Activated CD4-positive, alpha-beta T cell treated with anti-CD3 and anti-CD28 coated beads, Interleukin-2, amount 10 ng/mL, durations not matched to agents 7 days and 5 days (primary cell): ENCODE data around the gene ZCCHC14. TPM values are rescaled to one million over a fixed set of nuclear protein-coding genes. Genes with fewer than 3 reads are reported as not detected.

ENCODE experiments used
- CTCF ChIA-PET: fragments of 350-600 bp; sonication (Branson Sonifier 250); formaldehyde crosslinking; loops from one replicate; lab custom pipeline; 2021; ENCODE audit warnings: antibody characterized with exemption; lab: Charles Lee
- POLR2A ChIA-PET: fragments of 350-600 bp; sonication (Branson Sonifier 250); formaldehyde crosslinking; loops from one replicate; lab custom pipeline; 2021; ENCODE audit warnings: antibody characterized with exemption; lab: Charles Lee
- DNase-seq: peaks from one replicate; pipeline ENCODE4 v3.0.0-alpha.2; 2020
- H3K27ac Mint-ChIP-seq: one replicate; pipeline ENCODE4 v1.8.0; 2021; ENCODE audit warnings: mild to moderate bottlenecking, moderate library complexity, mixed read lengths
- H3K27me3 Mint-ChIP-seq: one replicate; pipeline ENCODE4 v1.8.0; 2021; ENCODE audit warnings: mixed read lengths
- H3K36me3 Mint-ChIP-seq: one replicate; pipeline ENCODE4 v1.8.0; 2021; ENCODE audit warnings: low read depth, mixed read lengths
- H3K4me1 Mint-ChIP-seq: one replicate; pipeline ENCODE4 v1.8.0; 2021; ENCODE audit warnings: mixed read lengths
- H3K4me3 Mint-ChIP-seq: one replicate; pipeline ENCODE4 v1.8.0; 2021; ENCODE audit warnings: mild to moderate bottlenecking, moderate library complexity, mixed read lengths
- H3K9me3 Mint-ChIP-seq: one replicate; pipeline ENCODE4 v1.8.0; 2021; ENCODE audit warnings: mixed read lengths
- total RNA-seq, 2 experiments: library from RNA; stranded (reverse); gene quantifications; one replicate each; pipeline ENCODE4 v1.2.3, GENCODE V29; 2021

The ZCCHC14 gene
- total RNA-seq, 2 experiments from 2014 or later: 7.6 to 7.9 TPM

DNA sequence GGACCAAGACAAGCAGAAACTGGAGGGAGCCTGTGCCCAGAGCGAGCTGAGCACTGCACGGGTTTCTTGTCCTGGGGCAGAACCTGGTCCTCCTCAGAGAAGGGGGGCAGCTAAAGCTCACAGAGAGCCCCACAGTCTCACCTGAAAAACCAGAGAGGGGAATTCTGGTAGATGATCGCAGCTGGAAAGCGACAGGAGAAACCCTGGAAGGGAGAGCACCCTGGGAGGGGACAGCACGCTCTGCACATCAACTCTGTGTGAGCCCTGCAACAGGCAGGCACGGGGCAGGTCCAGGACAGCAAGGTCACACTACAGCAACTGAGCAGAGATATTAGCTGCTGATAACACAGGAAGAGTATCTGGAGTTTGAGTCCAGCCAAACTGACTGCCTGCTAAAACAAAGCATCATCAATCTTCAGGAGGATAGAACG lies 18.2 kb downstream of the ZCCHC14 start:
- no peak overlapping the region for H3K4me3 Mint-ChIP-seq
- no peak for DNase-seq
- no peaks in the 10 kb centered on the region for H3K36me3 Mint-ChIP-seq
- no peak overlapping the region for H3K27ac Mint-ChIP-seq
- H3K9me3 Mint-ChIP-seq: no peaks in the 10 kb centered on the region
- H3K4me1 Mint-ChIP-seq: no peaks in the 10 kb centered on the region
- POLR2A ChIA-PET: no interaction called here
- H3K27me3 Mint-ChIP-seq: no peaks in the 10 kb centered on the region
- CTCF ChIA-PET: interaction anchor here (0.6 kb wide), 1 partner anchor 207 kb away, joined by 3 read pairs; no protein-coding TSS in a partner anchor

DNA sequence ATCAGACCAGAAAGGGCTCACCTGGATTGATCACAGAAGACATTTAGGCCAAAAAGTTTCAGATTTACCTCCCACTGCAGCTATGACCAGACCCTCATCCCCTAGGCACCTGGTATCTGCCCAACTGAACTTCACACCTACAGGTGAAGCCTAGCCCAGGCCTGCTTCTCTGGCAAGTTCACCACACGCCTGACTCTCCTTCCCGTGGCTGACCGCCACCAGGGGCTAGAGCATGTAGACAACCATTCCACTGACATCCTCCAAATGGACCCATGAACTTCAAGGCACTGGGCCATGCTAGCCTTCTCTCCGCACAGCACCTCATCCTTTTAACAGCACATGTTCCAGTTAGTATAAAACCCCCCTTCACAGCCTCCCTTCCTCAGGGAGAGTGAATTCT lies 18.8 kb downstream of the ZCCHC14 start:
- Mint-ChIP-seq H3K27ac (no peak overlapping the region), H3K4me3 (no peak overlapping the region), H3K36me3 (no peaks in the 10 kb centered on the region), H3K9me3 (no peaks in the 10 kb centered on the region), H3K4me1 (no peaks in the 10 kb centered on the region), H3K27me3 (no peaks in the 10 kb centered on the region)
- no peak for DNase-seq
- CTCF ChIA-PET: interaction anchor here (0.6 kb wide), 1 partner anchor 208 kb away, joined by 3 read pairs; no protein-coding TSS in a partner anchor
- POLR2A ChIA-PET: no interaction called here

- no peaks in the 10 kb centered on the region for H3K4me1 Mint-ChIP-seq
- no peak for DNase-seq
- POLR2A ChIA-PET: no interaction called here
- no peak overlapping the region for H3K4me3 Mint-ChIP-seq
- H3K27ac Mint-ChIP-seq: no peak overlapping the region
- no peaks in the 10 kb centered on the region for H3K36me3 Mint-ChIP-seq
- CTCF ChIA-PET: interaction anchor here (0.7 kb wide), 1 partner anchor 14 kb away, joined by 4 read pairs; no protein-coding TSS in a partner anchor
- no peaks in the 10 kb centered on the region for H3K9me3 Mint-ChIP-seq
- H3K27me3 Mint-ChIP-seq: no peaks in the 10 kb centered on the region
Measured at GRCh38 chr16:87472935-87473334, 19.9 kb downstream of the ZCCHC14 start.

- no peak for DNase-seq
- Mint-ChIP-seq H3K27ac (no peak overlapping the region), H3K27me3 (no peaks in the 10 kb centered on the region), H3K4me1 (peaks cover under 1% of the 10 kb centered on the region), H3K36me3 (no peaks in the 10 kb centered on the region), H3K4me3 (no peak overlapping the region), H3K9me3 (no peaks in the 10 kb centered on the region)
- CTCF ChIA-PET: interaction anchor here (0.7 kb wide), 1 partner anchor 14 kb away, joined by 4 read pairs; no protein-coding TSS in a partner anchor
- POLR2A ChIA-PET: no interaction called here
Measured at GRCh38 chr16:87472142-87472778, 20.6 kb downstream of the ZCCHC14 start.

DNA sequence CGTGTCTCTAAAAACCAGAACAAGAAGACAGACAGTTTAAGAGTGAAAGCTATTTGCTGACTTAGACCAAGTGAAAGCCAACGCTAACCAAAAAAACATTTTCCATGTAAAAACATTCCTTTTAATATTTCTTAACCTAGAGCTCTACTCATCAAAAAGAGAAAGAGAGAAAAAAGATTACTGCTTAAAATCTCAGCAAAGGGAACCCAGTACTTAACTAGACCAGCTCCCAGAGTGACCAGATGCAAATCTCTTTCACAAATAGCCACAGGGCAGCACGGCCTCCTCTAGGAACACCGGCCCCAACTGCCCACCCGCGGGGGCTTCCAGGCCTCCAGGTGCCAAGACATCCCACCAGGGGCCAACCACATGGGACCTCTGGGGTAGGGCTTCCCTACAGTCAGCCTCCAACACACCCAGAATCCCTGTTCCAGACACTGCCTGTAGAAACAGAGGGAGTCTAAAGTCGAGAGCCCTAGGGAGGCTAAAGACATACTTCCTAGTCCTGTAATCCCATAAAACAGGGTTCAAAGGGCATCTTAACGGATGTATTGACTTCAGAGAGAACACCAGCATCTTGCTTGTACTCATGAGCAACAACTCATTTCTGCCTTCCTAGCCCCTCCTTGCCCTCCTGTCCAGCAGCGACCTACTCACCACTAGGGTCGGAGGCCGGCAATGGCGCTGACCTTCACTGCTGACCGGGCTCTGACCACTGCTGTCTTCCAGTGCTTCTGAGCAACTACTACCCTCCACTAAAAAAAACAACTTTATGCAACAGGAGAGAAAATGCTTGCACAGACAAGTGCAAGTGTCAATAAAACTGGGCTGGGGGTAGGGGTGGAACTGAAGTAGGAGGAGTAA lies 21.3 kb downstream of the ZCCHC14 start:
- no peaks in the 10 kb centered on the region for H3K27me3 Mint-ChIP-seq
- H3K27ac Mint-ChIP-seq: no peak overlapping the region
- no peaks in the 10 kb centered on the region for H3K9me3 Mint-ChIP-seq
- no peak for DNase-seq
- peaks cover 5% of the 10 kb centered on the region for H3K4me1 Mint-ChIP-seq
- H3K4me3 Mint-ChIP-seq: no peak overlapping the region
- no peaks in the 10 kb centered on the region for H3K36me3 Mint-ChIP-seq
- POLR2A ChIA-PET: no interaction called here
- CTCF ChIA-PET: interaction anchor here (0.7 kb wide), 1 partner anchor 14 kb away, joined by 3 read pairs; no protein-coding TSS in a partner anchor

- DNase-seq: no peak
- H3K4me1 Mint-ChIP-seq: peaks cover 14% of the 10 kb centered on the region
- no peaks in the 10 kb centered on the region for H3K27me3 Mint-ChIP-seq
- no peaks in the 10 kb centered on the region for H3K9me3 Mint-ChIP-seq
- H3K27ac Mint-ChIP-seq: no peak overlapping the region
- ChIA-PET POLR2A (no interaction called here), CTCF (interaction anchor here (0.6 kb wide), 1 partner anchor 710 kb away, joined by 3 read pairs; no protein-coding TSS in a partner anchor)
- no peaks in the 10 kb centered on the region for H3K36me3 Mint-ChIP-seq
- no peak overlapping the region for H3K4me3 Mint-ChIP-seq
Measured at GRCh38 chr16:87470332-87470731, 22.5 kb downstream of the ZCCHC14 start.

- ChIA-PET CTCF (no interaction called here), POLR2A (no interaction called here)
- no peak for DNase-seq
- peaks cover 26% of the 10 kb centered on the region for H3K4me1 Mint-ChIP-seq
- H3K36me3 Mint-ChIP-seq: no peaks in the 10 kb centered on the region
- no peaks in the 10 kb centered on the region for H3K9me3 Mint-ChIP-seq
- no peak overlapping the region for H3K27ac Mint-ChIP-seq
- no peaks in the 10 kb centered on the region for H3K27me3 Mint-ChIP-seq
- no peak overlapping the region for H3K4me3 Mint-ChIP-seq
Measured at GRCh38 chr16:87469169-87469568, 23.7 kb downstream of the ZCCHC14 start.

GRCh38 chr16:87468550-87468949 lies 24.3 kb downstream of the ZCCHC14 start:
- H3K27me3 Mint-ChIP-seq: no peaks in the 10 kb centered on the region
- no peaks in the 10 kb centered on the region for H3K9me3 Mint-ChIP-seq
- no peak overlapping the region for H3K4me3 Mint-ChIP-seq
- H3K4me1 Mint-ChIP-seq: peaks cover 32% of the 10 kb centered on the region
- ChIA-PET CTCF (interaction anchor here (0.6 kb wide), 3 partner anchors 30 to 114 kb away, joined by 3 to 7 read pairs (median 3); no protein-coding TSS in a partner anchor), POLR2A (no interaction called here)
- H3K27ac Mint-ChIP-seq: no peak overlapping the region
- H3K36me3 Mint-ChIP-seq: no peaks in the 10 kb centered on the region
- DNase-seq: no peak

DNA sequence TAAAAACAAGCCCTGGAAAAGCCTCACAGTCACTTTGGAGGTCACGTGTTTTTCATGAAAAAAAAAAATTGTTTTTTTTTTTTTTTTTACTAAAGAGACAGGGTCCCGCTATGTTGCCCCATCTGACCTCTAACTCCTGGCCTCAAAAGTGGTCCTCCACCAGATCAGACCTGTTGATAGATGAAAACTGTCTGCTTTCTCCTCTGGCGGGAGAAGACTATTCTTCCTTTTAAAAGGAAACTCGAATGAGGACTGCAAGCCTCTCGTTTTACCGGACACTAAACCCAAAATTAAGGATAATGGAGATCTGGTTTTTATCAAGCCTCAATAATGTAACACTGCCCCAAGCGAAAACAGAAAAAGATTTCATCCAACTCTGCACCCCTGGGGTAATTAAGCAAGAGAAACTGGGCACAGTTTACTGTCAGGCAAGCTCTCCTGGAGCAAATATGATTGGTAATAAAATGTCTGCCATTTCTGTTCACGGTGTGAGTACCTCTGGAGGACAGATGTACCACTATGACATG lies 25.8 kb downstream of the ZCCHC14 start:
- POLR2A ChIA-PET: no interaction called here
- H3K4me1 Mint-ChIP-seq: peaks cover 34% of the 10 kb centered on the region

DNA sequence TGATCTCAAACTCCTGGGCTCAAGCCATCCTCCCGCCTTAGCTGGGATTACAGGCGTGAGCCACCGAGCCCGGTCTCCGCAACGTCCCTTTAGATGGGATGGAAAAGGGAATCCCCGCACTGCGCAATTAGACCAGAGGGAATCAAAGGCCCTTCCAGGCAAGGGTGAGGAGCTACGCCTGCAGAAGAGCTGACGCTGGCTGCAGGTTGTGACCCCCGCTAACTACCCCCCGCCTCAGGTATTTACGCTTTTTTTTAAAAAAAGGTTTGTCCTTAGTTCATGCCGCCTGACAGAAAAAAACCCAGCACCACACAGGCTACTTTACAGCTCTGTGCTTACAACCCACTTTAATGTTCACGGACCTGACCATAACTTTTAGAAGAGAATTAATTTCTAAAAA lies 26.9 kb downstream of the ZCCHC14 start:
- H3K27ac Mint-ChIP-seq: no peak overlapping the region
- POLR2A ChIA-PET: no interaction called here
- DNase-seq: no peak
- H3K27me3 Mint-ChIP-seq: no peaks in the 10 kb centered on the region
- CTCF ChIA-PET: interaction anchor here (0.9 to 1.7 kb wide), 2 partner anchors 10 to 14 kb away, joined by 4 read pairs; no protein-coding TSS in a partner anchor
- H3K4me3 Mint-ChIP-seq: no peak overlapping the region
- H3K9me3 Mint-ChIP-seq: no peaks in the 10 kb centered on the region
- H3K4me1 Mint-ChIP-seq: peaks cover 39% of the 10 kb centered on the region
- H3K36me3 Mint-ChIP-seq: no peaks in the 10 kb centered on the region

More for the DNA sequence above, 25.8 kb downstream of the ZCCHC14 start:
- H3K9me3 Mint-ChIP-seq: no peaks in the 10 kb centered on the region
- no peak overlapping the region for H3K4me3 Mint-ChIP-seq
- no peak for DNase-seq
- CTCF ChIA-PET: no interaction called here
- H3K36me3 Mint-ChIP-seq: no peaks in the 10 kb centered on the region
- no peak overlapping the region for H3K27ac Mint-ChIP-seq
- H3K27me3 Mint-ChIP-seq: no peaks in the 10 kb centered on the region

- Mint-ChIP-seq H3K36me3 (no peaks in the 10 kb centered on the region), H3K27me3 (no peaks in the 10 kb centered on the region), H3K4me1 (peaks cover 39% of the 10 kb centered on the region), H3K27ac (peak overlapping the region; percentile 69), H3K9me3 (no peaks in the 10 kb centered on the region), H3K4me3 (peak overlapping the region; percentile 54)
- ChIA-PET POLR2A (no interaction called here), CTCF (interaction anchor here (1.2 to 1.7 kb wide), 3 partner anchors 10 to 26 kb away, joined by 3 to 4 read pairs (median 4); no protein-coding TSS in a partner anchor)
- DNase-seq: no peak
Measured at GRCh38 chr16:87465306-87465705, 27.5 kb downstream of the ZCCHC14 start.

DNA sequence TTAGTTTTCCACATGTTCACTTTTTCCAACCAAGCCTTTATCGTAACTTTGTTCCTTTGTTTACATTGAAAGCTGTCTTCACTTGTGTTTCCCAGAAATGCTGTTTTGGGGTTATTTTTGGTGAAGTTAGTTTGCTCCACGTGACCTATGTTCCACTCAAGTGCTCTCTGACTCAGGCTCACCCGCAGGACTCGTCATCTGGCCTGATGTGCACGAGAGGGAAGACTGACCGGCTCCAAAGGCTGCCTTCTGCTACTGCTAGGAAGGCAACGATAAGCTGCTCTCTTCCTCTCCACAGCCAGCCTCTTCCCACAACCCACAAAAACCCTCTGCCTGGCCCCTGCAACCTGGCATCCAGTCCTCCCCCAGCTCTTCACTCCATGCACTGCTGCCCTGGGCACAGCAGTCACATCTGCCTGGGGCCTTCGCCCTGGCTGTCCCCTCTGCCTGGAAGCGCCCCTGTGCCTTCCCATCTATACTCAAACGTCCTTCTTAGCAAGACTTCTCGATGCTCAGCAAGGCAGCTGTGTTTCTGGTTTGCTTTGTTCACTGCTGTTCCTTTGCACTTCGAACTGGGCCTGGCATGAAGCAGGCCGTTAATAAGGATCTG lies 28.0 kb downstream of the ZCCHC14 start:
- ChIA-PET POLR2A (no interaction called here), CTCF (interaction anchor here (1.2 to 1.7 kb wide), 4 partner anchors 11 to 148 kb away, joined by 3 to 4 read pairs (median 4); partner anchors contain the start of gene C16orf95)
- Mint-ChIP-seq H3K4me1 (peaks cover 39% of the 10 kb centered on the region), H3K4me3 (peak overlapping the region; percentile 54), H3K27me3 (no peaks in the 10 kb centered on the region), H3K27ac (peak overlapping the region; percentile 69), H3K36me3 (no peaks in the 10 kb centered on the region), H3K9me3 (no peaks in the 10 kb centered on the region)
- no peak for DNase-seq
